C4-2B (cell line): ENCODE measurements around the gene RPP38.

Source experiments
- CTCF ChIP-seq: fragments of 450-650 bp; conservative IDR thresholded peaks from 2 replicates; pipeline ENCODE4 v1.5.1; 2017; ENCODE audit warnings: mild to moderate bottlenecking
- ZFX ChIP-seq: fragments of 450-650 bp; IDR thresholded peaks from 2 replicates; pipeline ENCODE4 v1.6.1; 2017

- TF ChIP-seq CTCF, result no peak
- no peak for TF ChIP-seq ZFX
Observed at GRCh38 chr10:15152556-15152955, 55.4 kb downstream of the RPP38 start.
